ENCODE measurements around the gene EHF. TPM values are rescaled to one million over a fixed set of nuclear protein-coding genes. Genes with fewer than 3 reads are reported as not detected.
A peak's percentile ranks its signal among the peaks of the same experiment; 100 is the strongest.

EHF gene
- total RNA-seq, 1 donor from 2014 or later, result not detected

DNA sequence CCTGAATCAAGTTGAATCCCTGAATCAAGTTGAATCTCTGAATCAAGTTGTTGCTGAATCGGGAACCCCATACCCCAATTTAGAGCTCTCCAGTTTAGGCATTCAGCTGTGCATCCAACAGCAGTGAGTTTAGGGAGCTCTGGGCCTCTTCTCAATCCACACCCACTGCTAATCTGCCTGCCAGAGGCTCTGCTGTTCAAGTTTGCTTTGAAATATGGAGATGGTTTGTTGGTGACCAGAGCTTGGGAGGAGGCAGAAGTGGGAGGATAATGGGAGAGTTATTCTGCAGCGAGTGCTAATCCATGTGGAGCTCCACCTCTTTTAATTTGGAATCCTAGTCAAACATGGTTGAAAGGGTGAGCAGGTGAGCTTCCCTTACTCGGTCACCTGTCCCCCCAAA is 22.4 kb downstream of the EHF start:
- no peak for DNase-seq (ENCODE audit: low read depth)

- no peak for DNase-seq (ENCODE audit: low read depth)
These were observed 23.0 kb downstream of the EHF start for GRCh38 chr11:34643846-34644245.

DNA sequence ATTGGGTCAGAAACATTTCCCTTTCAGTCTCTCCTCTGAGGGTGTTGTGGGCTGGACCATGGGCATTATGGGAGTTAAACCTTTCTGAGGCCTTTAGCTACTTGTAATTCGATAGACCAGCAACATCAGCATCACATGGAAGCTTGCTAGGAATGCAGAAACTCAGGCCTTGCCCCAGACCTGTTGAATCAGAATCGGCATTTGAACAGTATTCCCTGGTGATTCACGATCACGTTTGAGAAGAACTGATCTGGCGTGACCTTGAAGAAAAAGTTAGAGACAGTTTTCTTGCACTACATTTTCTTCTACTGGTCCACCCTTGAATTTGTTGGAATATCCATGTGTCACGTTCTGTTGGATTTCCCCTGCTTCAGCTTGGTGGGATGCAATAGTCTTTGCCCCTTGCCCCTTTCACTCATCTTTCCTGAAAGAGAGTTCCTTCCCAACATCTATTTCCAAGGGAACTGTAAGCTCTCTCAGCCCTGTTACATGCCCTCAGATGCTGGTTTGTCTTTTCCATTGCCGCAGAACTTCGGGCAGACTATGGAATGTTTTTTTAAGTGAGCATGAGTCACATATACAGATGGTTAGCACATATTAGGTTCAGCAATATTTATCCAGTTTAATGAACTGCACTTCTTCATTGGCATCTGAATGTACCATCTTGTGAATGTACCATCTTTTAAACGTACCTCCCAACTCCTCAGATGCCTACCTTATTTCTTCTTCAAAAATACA is 23.9 kb downstream of the EHF start:
- peak; percentile 46 for DNase-seq (ENCODE audit: low read depth)

GRCh38 chr11:34646431-34646830 is 25.5 kb downstream of the EHF start:
- DNase-seq (ENCODE audit: low read depth), result no peak

DNA sequence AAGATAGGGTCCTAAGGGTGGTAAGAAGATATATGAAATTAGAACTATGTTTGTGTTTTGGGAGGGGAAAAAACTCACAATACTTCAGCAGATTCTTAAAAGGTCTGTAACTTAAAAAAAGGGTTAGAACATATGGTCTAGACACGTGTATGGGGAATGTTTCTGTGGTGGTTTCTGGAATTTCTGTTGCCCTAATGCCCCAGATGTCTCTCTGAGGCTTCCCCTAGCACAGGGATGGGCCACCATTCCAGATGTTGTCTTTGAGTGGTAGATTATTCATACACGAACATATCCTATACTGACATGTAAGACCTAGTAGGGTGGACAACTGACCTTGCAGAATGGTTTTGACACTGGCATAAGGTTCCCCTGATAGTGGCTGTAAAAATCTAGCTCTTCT is 26.2 kb downstream of the EHF start:
- peak; percentile 25 for DNase-seq (ENCODE audit: low read depth)

DNA sequence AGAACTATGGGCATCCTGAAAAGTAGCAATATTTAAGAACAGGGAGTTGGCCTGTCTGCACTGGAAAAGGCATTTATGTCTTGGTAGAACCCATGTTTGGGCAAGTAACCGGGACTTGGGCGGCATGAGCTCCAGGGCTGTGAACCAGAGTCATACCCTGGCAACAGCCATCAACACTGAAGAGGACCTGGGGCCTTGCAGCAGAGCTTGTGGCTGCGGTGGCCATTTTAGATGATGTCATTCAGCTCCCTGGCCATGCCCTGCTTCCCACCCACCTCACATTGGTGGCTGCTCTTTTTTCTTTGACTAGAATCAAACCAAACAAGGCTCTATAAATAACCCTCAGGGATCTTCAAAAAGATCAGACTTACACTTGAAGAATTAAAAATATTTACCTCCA is 26.6 kb downstream of the EHF start:
- DNase-seq (ENCODE audit: low read depth), result peak; percentile 31

DNA sequence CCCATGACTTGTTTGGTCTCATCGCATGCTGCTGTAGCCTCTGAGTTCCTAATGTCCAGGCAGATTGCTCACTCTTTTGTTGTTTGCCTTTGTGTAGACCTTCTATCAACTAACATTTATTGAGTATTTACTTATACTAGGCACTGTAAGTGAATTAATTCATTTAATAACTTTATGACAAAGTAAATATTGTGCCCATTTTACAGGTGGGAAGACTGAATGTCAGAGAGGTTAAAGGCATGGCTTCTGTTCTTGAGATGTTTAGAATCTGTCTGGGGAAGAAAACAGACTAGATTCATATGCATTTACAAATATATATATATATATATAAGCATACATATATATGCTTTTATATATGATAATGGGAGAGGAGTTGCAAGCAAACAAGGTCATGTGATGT is 27.1 kb downstream of the EHF start:
- DNase-seq (ENCODE audit: low read depth), result no peak

DNA sequence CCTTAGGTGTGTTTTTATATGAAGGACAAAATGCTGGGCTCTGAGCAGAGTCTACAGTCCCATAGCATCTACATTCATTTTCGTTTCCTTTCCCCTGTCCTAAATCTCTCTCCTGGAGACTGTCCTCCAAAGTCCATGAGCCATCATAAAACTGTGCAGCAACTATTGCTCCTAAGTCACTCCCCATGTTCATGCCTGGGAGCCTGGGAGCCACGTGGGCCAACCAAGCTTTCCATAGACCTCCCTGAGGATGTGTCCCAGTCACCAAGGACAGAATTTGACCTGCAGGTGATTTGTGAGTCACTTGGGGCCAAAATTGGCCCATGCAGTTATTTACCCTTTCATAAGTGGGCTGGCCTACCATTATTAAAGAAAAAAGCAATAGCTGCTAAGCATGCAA is 28.7 kb downstream of the EHF start:
- no peak for DNase-seq (ENCODE audit: low read depth)

GRCh38 chr11:34650528-34650927 is 29.6 kb downstream of the EHF start:
- DNase-seq (ENCODE audit: low read depth), result no peak

DNA sequence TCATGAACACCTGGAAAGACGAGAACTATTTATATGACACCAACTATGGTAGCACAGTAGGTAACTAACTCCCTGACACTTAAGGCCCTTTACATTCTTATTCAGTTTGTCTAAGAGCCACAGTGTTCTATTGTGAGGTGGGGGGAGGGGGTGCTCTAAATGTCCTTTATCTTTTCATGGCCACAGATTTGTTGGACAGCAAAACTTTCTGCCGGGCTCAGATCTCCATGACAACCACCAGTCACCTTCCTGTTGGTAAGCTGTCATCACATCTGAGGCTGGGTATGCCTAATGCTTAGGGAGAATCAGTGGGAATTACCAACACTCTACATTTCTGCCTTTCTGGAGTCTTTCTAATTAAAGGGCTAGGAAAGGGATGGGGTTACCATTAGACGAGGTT is 30.7 kb downstream of the EHF start:
- DNase-seq (ENCODE audit: low read depth), result no peak

DNA sequence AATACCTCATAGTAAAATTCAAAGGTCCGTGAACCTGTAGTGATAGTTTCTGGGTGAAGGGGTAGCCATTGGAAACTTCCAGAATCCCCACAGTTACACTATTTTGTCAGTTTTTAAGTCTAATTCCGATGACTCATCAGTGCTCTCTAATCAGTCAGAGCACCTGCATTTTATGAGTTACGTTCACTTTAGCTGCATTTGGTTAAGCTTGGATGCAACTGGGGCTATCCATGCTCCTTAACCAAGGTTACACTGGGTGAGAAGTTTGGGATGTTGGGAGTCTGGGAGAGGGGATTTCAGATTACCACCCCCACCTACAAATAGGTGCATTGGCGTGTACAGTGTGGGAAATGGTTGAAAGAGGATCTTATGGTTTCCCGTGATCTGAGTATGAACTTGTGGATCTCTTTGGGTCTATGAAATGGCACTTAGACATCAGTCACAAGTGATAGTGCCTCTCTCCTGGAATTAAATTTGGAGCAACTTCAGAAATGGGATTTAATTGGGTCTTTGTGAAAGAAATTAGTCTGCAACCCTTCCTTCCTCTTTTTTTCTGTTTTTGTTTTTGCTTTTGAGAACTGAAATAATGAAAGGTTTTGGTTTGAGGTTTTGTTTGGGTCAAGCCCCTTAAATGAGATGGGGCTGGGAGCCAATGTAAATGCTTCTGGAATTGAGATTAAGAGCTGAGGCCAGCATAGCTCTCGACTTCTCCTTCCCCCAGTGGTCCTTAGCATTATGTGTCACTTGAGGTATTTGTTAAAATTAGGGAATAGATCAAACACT is 31.5 kb downstream of the EHF start:
- no peak for DNase-seq (ENCODE audit: low read depth)

DNA sequence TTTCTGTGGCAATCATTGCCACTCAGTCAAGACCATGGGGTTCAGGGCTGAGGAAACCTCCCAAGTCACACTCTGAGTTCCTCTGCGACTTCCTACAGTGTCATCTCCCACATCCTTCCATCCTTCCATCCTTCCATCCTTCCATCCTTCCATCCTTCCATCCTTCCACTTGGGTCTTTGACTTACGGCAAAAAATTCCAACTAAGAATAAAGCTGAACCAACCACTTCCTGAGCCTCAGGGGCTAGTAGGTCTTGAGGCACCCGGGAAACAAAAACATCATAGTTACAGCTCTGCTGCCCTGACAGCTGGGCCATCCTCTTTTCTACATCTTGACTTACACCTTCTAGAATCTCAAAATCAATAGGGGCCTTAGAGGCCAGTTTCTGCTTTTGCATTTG is 32.1 kb downstream of the EHF start:
- no peak for DNase-seq (ENCODE audit: low read depth)

- peak; percentile 77 for DNase-seq (ENCODE audit: low read depth)
These were observed 33.1 kb downstream of the EHF start for GRCh38 chr11:34653851-34654482.

GRCh38 chr11:34654483-34655334 is 33.8 kb downstream of the EHF start:
- DNase-seq (ENCODE audit: low read depth), result no peak

GRCh38 chr11:34655335-34656008 is 34.6 kb downstream of the EHF start:
- no peak for DNase-seq (ENCODE audit: low read depth)

GRCh38 chr11:34656062-34656720 is 35.3 kb downstream of the EHF start:
- DNase-seq (ENCODE audit: low read depth), result no peak

GRCh38 chr11:34658071-34659015 is 37.5 kb downstream of the EHF start:
- no peak for DNase-seq (ENCODE audit: low read depth)

GRCh38 chr11:34659096-34659733 is 38.3 kb downstream of the EHF start:
- DNase-seq (ENCODE audit: low read depth), result no peak

Data from myocyte (in vitro differentiated cells).